GM19467 (cell line): ENCODE results near the gene PDSS1.
A peak's percentile ranks its signal among the peaks of the same experiment; 100 is the strongest.

Experiments used
- ATAC-seq: cut with Tn5 transposase; IDR thresholded peaks from one replicate; pipeline ENCODE4 v1.9.1; 2021; ENCODE audit warnings: mild to moderate bottlenecking, moderate library complexity; ENCODE audit not compliant: unreplicated experiment

The PDSS1 gene

GRCh38 chr10:26698909-26699308 is 1.4 kb downstream of the PDSS1 start:
- no peak for ATAC-seq

GRCh38 chr10:26699631-26700030 is 2.1 kb downstream of the PDSS1 start:
- ATAC-seq, result no peak

- no peak for ATAC-seq
These were observed 3.6 kb downstream of the PDSS1 start for GRCh38 chr10:26700884-26701630.

GRCh38 chr10:26703096-26703495 is 5.6 kb downstream of the PDSS1 start:
- ATAC-seq, result no peak

GRCh38 chr10:26703974-26704373 is 6.5 kb downstream of the PDSS1 start:
- ATAC-seq, result no peak

- ATAC-seq, result no peak
These were observed 8.7 kb downstream of the PDSS1 start for GRCh38 chr10:26706206-26706605.

- no peak for ATAC-seq
These were observed 9.4 kb downstream of the PDSS1 start for GRCh38 chr10:26706936-26707335.

- no peak for ATAC-seq
These were observed 13.8 kb downstream of the PDSS1 start for GRCh38 chr10:26711324-26711723.

GRCh38 chr10:26714415-26715136 is 17.1 kb downstream of the PDSS1 start:
- ATAC-seq, result no peak

GRCh38 chr10:26715137-26715487 is 17.6 kb downstream of the PDSS1 start:
- ATAC-seq, result no peak

- ATAC-seq, result no peak
These were observed 20.0 kb downstream of the PDSS1 start for GRCh38 chr10:26717476-26717875.

- ATAC-seq, result no peak
These were observed 24.1 kb downstream of the PDSS1 start for GRCh38 chr10:26721561-26721960.

- ATAC-seq, result no peak
These were observed 25.5 kb downstream of the PDSS1 start for GRCh38 chr10:26723016-26723415.

GRCh38 chr10:26725837-26726727 is 28.6 kb downstream of the PDSS1 start:
- ATAC-seq, result peak; percentile 60

GRCh38 chr10:26727005-26727404 is 29.5 kb downstream of the PDSS1 start:
- no peak for ATAC-seq

- no peak for ATAC-seq
These were observed 31.5 kb downstream of the PDSS1 start for GRCh38 chr10:26728957-26729356.

GRCh38 chr10:26729395-26729794 is 31.9 kb downstream of the PDSS1 start:
- no peak for ATAC-seq

GRCh38 chr10:26730552-26730951 is 33.1 kb downstream of the PDSS1 start:
- ATAC-seq, result no peak

- ATAC-seq, result no peak
These were observed 36.5 kb downstream of the PDSS1 start for GRCh38 chr10:26733750-26734568.

- ATAC-seq, result no peak
These were observed 37.9 kb downstream of the PDSS1 start for GRCh38 chr10:26735435-26735834.

- ATAC-seq, result peak; percentile 56
These were observed 40.2 kb downstream of the PDSS1 start for GRCh38 chr10:26737730-26738129.
